Neural progenitor cell (in vitro differentiated cells): ENCODE measurements around the gene MDN1. TPM values are rescaled to one million over a fixed set of nuclear protein-coding genes. Genes with fewer than 3 reads are reported as not detected.
A peak's percentile ranks its signal among the peaks of the same experiment; 100 is the strongest.

Experiments used
- DNase-seq: peaks from one replicate; pipeline ENCODE4 v3.0.0-alpha.2; 2016; ENCODE audit warnings: low spot score
- H2AFZ ChIP-seq: fragments of 200-600 bp; sonication (generic); replicated peaks from 2 replicates; pipeline ENCODE4 v1.6.1; 2016; ENCODE audit warnings: antibody characterized with exemption
- H3F3A ChIP-seq: fragments of 200-600 bp; sonication (generic); 2 replicates; pipeline ENCODE4 v1.6.1; 2016; ENCODE audit warnings: antibody characterized with exemption, low read depth
- H3K27ac ChIP-seq: fragments of 200-600 bp; sonication (generic); 2 replicates; pipeline ENCODE4 v1.5.1; 2016; ENCODE audit warnings: mild to moderate bottlenecking
- H3K27me3 ChIP-seq: fragments of 200-600 bp; sonication (generic); 2 replicates; pipeline ENCODE4 v1.6.1; 2016; ENCODE audit warnings: mild to moderate bottlenecking, moderate library complexity
- H3K36me3 ChIP-seq: fragments of 200-600 bp; sonication (generic); 2 replicates; pipeline ENCODE4 v1.5.1; 2016
- H3K4me1 ChIP-seq: fragments of 200-600 bp; sonication (generic); 2 replicates; pipeline ENCODE4 v1.6.1; 2016; ENCODE audit warnings: mixed run types
- H3K4me2 ChIP-seq: fragments of 200-600 bp; sonication (generic); 2 replicates; pipeline ENCODE4 v1.6.1; 2016
- H3K4me3 ChIP-seq: fragments of 200-600 bp; sonication (generic); 2 replicates; pipeline ENCODE4 v1.5.1; 2016
- H3K79me2 ChIP-seq: fragments of 200-600 bp; sonication (generic); 2 replicates; pipeline ENCODE4 v1.6.1; 2016; ENCODE audit warnings: low read depth
- H3K9ac ChIP-seq: fragments of 200-600 bp; sonication (generic); 2 replicates; pipeline ENCODE4 v1.6.1; 2016
- H3K9me3 ChIP-seq: fragments of 200-600 bp; sonication (generic); 2 replicates; pipeline ENCODE4 v1.5.1; 2016; ENCODE audit warnings: low read depth
- H4K20me1 ChIP-seq: fragments of 200-600 bp; sonication (generic); 2 replicates; pipeline ENCODE4 v1.6.1; 2016; ENCODE audit warnings: low read depth
- H3K27ac Mint-ChIP-seq: 3 replicates; pipeline ENCODE4 v1.8.0; 2021; ENCODE audit warnings: mixed read lengths
- H3K27me3 Mint-ChIP-seq: 2 replicates; pipeline ENCODE4 v1.8.0; 2022; ENCODE audit warnings: low read depth, mild to moderate bottlenecking, inconsistent platforms, moderate library complexity, mixed read lengths; ENCODE audit not compliant: insufficient read depth
- H3K36me3 Mint-ChIP-seq: 3 replicates; pipeline ENCODE4 v1.8.0; 2021; ENCODE audit warnings: mixed read lengths
- H3K4me1 Mint-ChIP-seq: 3 replicates; pipeline ENCODE4 v1.8.0; 2021; ENCODE audit warnings: mixed read lengths
- H3K4me3 Mint-ChIP-seq: 3 replicates; pipeline ENCODE4 v1.8.0; 2021; ENCODE audit warnings: mild to moderate bottlenecking, moderate library complexity, mixed read lengths
- H3K9me3 Mint-ChIP-seq: 3 replicates; pipeline ENCODE4 v1.8.0; 2020; ENCODE audit warnings: mixed read lengths
- CTCF ChIP-seq: fragments of 200-600 bp; sonication (generic); IDR thresholded peaks from 2 replicates; pipeline ENCODE4 v1.5.1; 2017; ENCODE audit warnings: antibody characterized with exemption, mild to moderate bottlenecking
- EZH2 ChIP-seq: fragments of 200-600 bp; sonication (generic); IDR thresholded peaks from 2 replicates; pipeline ENCODE4 v1.6.1; 2017; ENCODE audit warnings: antibody characterized with exemption, mild to moderate bottlenecking, moderate library complexity
- EZH2phosphoT487 ChIP-seq: fragments of 200-600 bp; sonication (generic); IDR thresholded peaks from 2 replicates; pipeline ENCODE4 v1.6.1; 2017; ENCODE audit warnings: antibody characterized with exemption
- total RNA-seq: library from RNA; depleted of rRNA; stranded (reverse); fragments of >200 nt; gene quantifications from 2 replicates; pipeline ENCODE4 v1.2.3, GENCODE V29; 2015; ENCODE audit warnings: low replicate concordance

The MDN1 gene
- total RNA-seq, 1 donor from 2014 or later: 40.7 TPM

DNA sequence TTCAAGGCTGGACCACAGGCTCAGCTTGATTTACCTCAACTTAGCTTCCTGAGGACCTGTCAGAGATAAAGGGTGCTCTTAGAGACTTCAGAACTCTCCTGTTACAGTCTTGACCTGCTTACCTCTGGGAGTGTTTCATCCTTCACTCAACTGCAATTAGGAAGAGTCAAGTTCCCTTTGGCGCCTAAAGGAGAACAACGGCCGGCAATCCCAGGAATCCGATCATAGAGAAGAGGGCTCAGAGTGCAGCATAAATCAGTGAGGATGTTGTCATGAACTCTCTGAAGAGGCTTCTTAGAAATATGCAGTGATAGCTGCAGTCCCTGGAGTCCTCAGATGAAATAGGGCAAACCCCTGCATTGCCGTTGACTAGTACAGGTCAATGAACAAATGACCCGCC is 217.4 kb downstream of the MDN1 start:
- no peaks in the 10 kb centered on the region for H3K36me3 ChIP-seq

GRCh38 chr6:89599727-89600126 is 219.9 kb downstream of the MDN1 start:
- peaks cover 13% of the 10 kb centered on the region for H3K36me3 Mint-ChIP-seq
- no peaks in the 10 kb centered on the region for H3K27me3 ChIP-seq
- no peak for DNase-seq
- peaks cover 4% of the 10 kb centered on the region for H3K27me3 Mint-ChIP-seq
- H4K20me1 ChIP-seq: no peaks in the 10 kb centered on the region
- TF ChIP-seq EZH2 (no peak), CTCF (no peak)
- H3K9me3 Mint-ChIP-seq: no peaks in the 10 kb centered on the region
- no peak overlapping the region for H3K9ac ChIP-seq
- no peak overlapping the region for H3K4me3 Mint-ChIP-seq
- H3K36me3 ChIP-seq: no peaks in the 10 kb centered on the region
- no peak overlapping the region for H2AFZ ChIP-seq
- H3K4me3 ChIP-seq: no peak overlapping the region
- peaks cover 2% of the 10 kb centered on the region for H3K4me1 Mint-ChIP-seq
- no peaks in the 10 kb centered on the region for H3K9me3 ChIP-seq
- H3K4me2 ChIP-seq: no peak overlapping the region
- peak overlapping the region; percentile 6 for H3K27ac ChIP-seq
- no peaks in the 10 kb centered on the region for H3K4me1 ChIP-seq
- no peak overlapping the region for H3K27ac Mint-ChIP-seq
- H3K79me2 ChIP-seq: no peaks in the 10 kb centered on the region
- H3F3A ChIP-seq: no peaks in the 10 kb centered on the region

More for the DNA sequence above, 217.4 kb downstream of the MDN1 start:
- no peak overlapping the region for H3K9ac ChIP-seq
- H3K4me3 ChIP-seq: no peak overlapping the region
- H3K27ac ChIP-seq: no peak overlapping the region
- H3K9me3 Mint-ChIP-seq: no peaks in the 10 kb centered on the region
- TF ChIP-seq EZH2 (no peak), EZH2phosphoT487 (no peak), CTCF (no peak)
- H2AFZ ChIP-seq: no peak overlapping the region
- H3K4me1 Mint-ChIP-seq: peaks cover 4% of the 10 kb centered on the region
- H3K36me3 Mint-ChIP-seq: peaks cover 6% of the 10 kb centered on the region
- no peaks in the 10 kb centered on the region for H3K27me3 ChIP-seq
- DNase-seq: no peak
- no peaks in the 10 kb centered on the region for H3K4me1 ChIP-seq
- H3K79me2 ChIP-seq: no peaks in the 10 kb centered on the region
- no peak overlapping the region for H3K4me2 ChIP-seq
- peak overlapping the region; percentile 54 for H3K27ac Mint-ChIP-seq
- H3F3A ChIP-seq: no peaks in the 10 kb centered on the region
- H3K27me3 Mint-ChIP-seq: no peaks in the 10 kb centered on the region
- no peak overlapping the region for H3K4me3 Mint-ChIP-seq
- no peaks in the 10 kb centered on the region for H3K9me3 ChIP-seq
- H4K20me1 ChIP-seq: no peaks in the 10 kb centered on the region

GRCh38 chr6:89597988-89598387 is 221.6 kb downstream of the MDN1 start:
- no peaks in the 10 kb centered on the region for H3K36me3 ChIP-seq
- no peak overlapping the region for H3K27ac ChIP-seq
- H3K27ac Mint-ChIP-seq: no peak overlapping the region
- H3K27me3 Mint-ChIP-seq: peaks cover 4% of the 10 kb centered on the region
- no peak overlapping the region for H2AFZ ChIP-seq
- no peak overlapping the region for H3K4me2 ChIP-seq
- H4K20me1 ChIP-seq: no peaks in the 10 kb centered on the region
- DNase-seq: no peak
- H3K4me1 Mint-ChIP-seq: no peaks in the 10 kb centered on the region
- H3K27me3 ChIP-seq: no peaks in the 10 kb centered on the region
- no peaks in the 10 kb centered on the region for H3K79me2 ChIP-seq
- TF ChIP-seq EZH2phosphoT487: no peak
- TF ChIP-seq CTCF: peak; percentile 21
- H3K4me3 Mint-ChIP-seq: no peak overlapping the region
- no peak overlapping the region for H3K4me3 ChIP-seq
- H3K36me3 Mint-ChIP-seq: peaks cover 17% of the 10 kb centered on the region
- no peaks in the 10 kb centered on the region for H3K9me3 ChIP-seq
- H3K4me1 ChIP-seq: no peaks in the 10 kb centered on the region
- H3K9me3 Mint-ChIP-seq: no peaks in the 10 kb centered on the region
- no peaks in the 10 kb centered on the region for H3F3A ChIP-seq
- no peak overlapping the region for H3K9ac ChIP-seq

DNA sequence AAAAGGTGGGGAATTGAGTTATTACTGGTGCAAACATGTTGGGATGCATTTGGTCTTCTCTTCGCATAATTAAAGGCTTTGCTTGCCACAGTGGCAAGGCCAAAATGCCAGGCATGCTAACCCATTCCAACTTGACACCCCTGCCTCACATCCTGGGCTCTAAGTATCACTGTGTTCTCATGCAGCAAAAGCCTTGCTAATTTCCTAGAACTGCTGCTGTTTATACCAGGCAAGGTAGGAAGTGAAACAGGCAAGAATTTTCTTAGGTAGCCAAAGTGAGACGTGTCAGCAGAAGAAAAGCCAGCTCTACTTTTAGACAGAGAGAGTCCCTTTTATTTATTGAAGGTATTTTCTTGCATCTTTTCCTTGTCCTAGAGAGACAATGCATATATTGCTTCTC is 222.2 kb downstream of the MDN1 start:
- Histone ChIP-seq H4K20me1 (no peaks in the 10 kb centered on the region), H3K4me3 (no peak overlapping the region), H3K4me2 (no peak overlapping the region), H3K9me3 (no peaks in the 10 kb centered on the region), H3K27ac (no peak overlapping the region), H2AFZ (no peak overlapping the region), H3K4me1 (no peaks in the 10 kb centered on the region), H3K9ac (no peak overlapping the region), H3F3A (no peaks in the 10 kb centered on the region), H3K79me2 (no peaks in the 10 kb centered on the region), H3K36me3 (no peaks in the 10 kb centered on the region), H3K27me3 (no peaks in the 10 kb centered on the region)
- peaks cover 6% of the 10 kb centered on the region for H3K27me3 Mint-ChIP-seq
- H3K4me1 Mint-ChIP-seq: no peaks in the 10 kb centered on the region
- TF ChIP-seq EZH2phosphoT487: no peak
- no peak for TF ChIP-seq EZH2
- TF ChIP-seq CTCF: no peak
- DNase-seq: no peak
- no peaks in the 10 kb centered on the region for H3K9me3 Mint-ChIP-seq
- H3K36me3 Mint-ChIP-seq: peaks cover 14% of the 10 kb centered on the region
- no peak overlapping the region for H3K4me3 Mint-ChIP-seq
- no peak overlapping the region for H3K27ac Mint-ChIP-seq
